Ascending aorta (tissue), 2 donors: ENCODE results near the gene SLC25A12. TPM values are rescaled to one million over a fixed set of nuclear protein-coding genes. Genes with fewer than 3 reads are reported as not detected.

Experiments used
- DNase-seq, 2 donors: peaks; one replicate each; pipeline ENCODE4 v3.0.0-alpha.2; 2019; ENCODE audit warnings: low spot score in 2 of 2
- H3K27ac ChIP-seq, 2 donors: fragments of 200-600 bp; sonication (generic); one replicate each; pipeline ENCODE4 v1.5.1; 2016 to 2017; ENCODE audit warnings: mild to moderate bottlenecking in 1 of 2
- H3K27me3 ChIP-seq: fragments of 200-600 bp; sonication (generic); one replicate; pipeline ENCODE4 v1.5.1; 2017
- H3K36me3 ChIP-seq, 2 donors: fragments of 200-600 bp; sonication (generic); one replicate each; pipeline ENCODE4 v1.5.1; 2016
- H3K4me1 ChIP-seq, 2 donors: fragments of 200-600 bp; sonication (generic); one replicate each; pipeline ENCODE4 v1.5.1; 2016 to 2017; ENCODE audit warnings: mild to moderate bottlenecking in 1 of 2
- H3K4me3 ChIP-seq, 2 donors: fragments of 200-600 bp; sonication (generic); one replicate each; pipeline ENCODE4 v1.5.1; 2016 to 2017; ENCODE audit warnings: mild to moderate bottlenecking in 1 of 2
- H3K9me3 ChIP-seq, 2 donors: fragments of 200-600 bp; sonication (generic); one replicate each; pipeline ENCODE4 v1.5.1; 2016
- CTCF ChIP-seq, 3 experiments: fragments of 200-600 bp in 2 of 3; fragments of 450-650 bp in 1 of 3; sonication (generic) in 2 of 3; IDR thresholded peaks; one replicate each; pipeline ENCODE4 v1.5.1; 2016 to 2019; ENCODE audit warnings: antibody characterized with exemption in 3 of 3, mild to moderate bottlenecking in 1 of 3, moderate library complexity in 1 of 3
- intact Hi-C: fragments of 100-400 bp; cut with DNase I; formaldehyde crosslinking; loops from one replicate; pipeline ENCODE4 v1.15.1; 2023
- total RNA-seq: library from RNA; depleted of rRNA; stranded (reverse); fragments of >200 nt; gene quantifications from one replicate; pipeline ENCODE4 v1.1.0, GENCODE V29; 2016

The SLC25A12 gene
- total RNA-seq, 1 donor from 2014 or later: 11.9 TPM

GRCh38 chr2:171807119-171807518 is 86.9 kb downstream of the SLC25A12 start:
- Histone ChIP-seq H3K36me3 (peaks cover 6 to 38% of the 10 kb centered on the region in 2 donors), H3K4me3 (no peak overlapping the region), H3K27me3 (no peaks in the 10 kb centered on the region), H3K4me1 (no peaks in the 10 kb centered on the region), H3K27ac (no peak overlapping the region), H3K9me3 (no peaks in the 10 kb centered on the region)
- intact Hi-C loops: no loop called here
- no peak for TF ChIP-seq CTCF (IDR thresholded peaks at IDR 0.05)
- DNase-seq: no peak

- H3K4me3 ChIP-seq: no peak overlapping the region
- no peak for DNase-seq
- H3K27ac ChIP-seq: no peak overlapping the region
- intact Hi-C loops: no loop called here
- H3K9me3 ChIP-seq: no peaks in the 10 kb centered on the region
- H3K4me1 ChIP-seq: no peaks in the 10 kb centered on the region
- H3K36me3 ChIP-seq: peaks cover 7 to 36% of the 10 kb centered on the region in 2 donors
- no peaks in the 10 kb centered on the region for H3K27me3 ChIP-seq
- no peak for TF ChIP-seq CTCF (IDR thresholded peaks at IDR 0.05)
Observed at GRCh38 chr2:171804456-171804855, 89.6 kb downstream of the SLC25A12 start.

GRCh38 chr2:171803757-171804156 is 90.3 kb downstream of the SLC25A12 start:
- no peaks in the 10 kb centered on the region for H3K4me1 ChIP-seq
- no peak overlapping the region for H3K4me3 ChIP-seq
- no peaks in the 10 kb centered on the region for H3K9me3 ChIP-seq
- H3K27me3 ChIP-seq: no peaks in the 10 kb centered on the region
- intact Hi-C loops: no loop called here
- DNase-seq: no peak
- peaks cover 6 to 29% of the 10 kb centered on the region in 2 donors for H3K36me3 ChIP-seq
- no peak for TF ChIP-seq CTCF (IDR thresholded peaks at IDR 0.05)
- no peak overlapping the region for H3K27ac ChIP-seq

GRCh38 chr2:171800639-171801038 is 93.4 kb downstream of the SLC25A12 start:
- intact Hi-C loops: no loop called here
- Histone ChIP-seq H3K4me1 (no peaks in the 10 kb centered on the region), H3K27ac (no peak overlapping the region), H3K9me3 (no peaks in the 10 kb centered on the region), H3K4me3 (no peak overlapping the region), H3K27me3 (no peaks in the 10 kb centered on the region), H3K36me3 (peaks cover 5 to 17% of the 10 kb centered on the region in 2 donors)
- no peak for DNase-seq
- no peak for TF ChIP-seq CTCF (IDR thresholded peaks at IDR 0.05)

GRCh38 chr2:171798156-171798820 is 95.8 kb downstream of the SLC25A12 start:
- Histone ChIP-seq H3K9me3 (no peaks in the 10 kb centered on the region), H3K27ac (no peak overlapping the region), H3K4me3 (no peak overlapping the region), H3K4me1 (no peaks in the 10 kb centered on the region), H3K36me3 (peaks cover 8 to 13% of the 10 kb centered on the region in 2 donors), H3K27me3 (no peaks in the 10 kb centered on the region)
- DNase-seq: no peak
- TF ChIP-seq CTCF (IDR thresholded peaks at IDR 0.05): no peak
- intact Hi-C loops: no loop called here

- Histone ChIP-seq H3K9me3 (no peaks in the 10 kb centered on the region), H3K36me3 (peaks cover 21 to 46% of the 10 kb centered on the region in 2 donors), H3K4me1 (no peaks in the 10 kb centered on the region), H3K4me3 (no peak overlapping the region), H3K27ac (no peak overlapping the region), H3K27me3 (no peaks in the 10 kb centered on the region)
- intact Hi-C loops: no loop called here
- TF ChIP-seq CTCF (IDR thresholded peaks at IDR 0.05): no peak
- no peak for DNase-seq
Observed at GRCh38 chr2:171794918-171795317, 99.1 kb downstream of the SLC25A12 start.
